ENCODE results near the gene CXCR2.
A peak's percentile ranks its signal among the peaks of the same experiment; 100 is the strongest.
"Not testable (repeated sequence)": the region's sequence is repeated elsewhere in the genome, so short reads cannot be mapped to it uniquely, and the experiment has no call there.

Gene CXCR2

GRCh38 chr2:218125626-218126080 is at the start of gene CXCR2:
TSS of gene CXCR2 (plus strand) at chr2:218126028. CDS start at chr2:218134802, 8,774 bp downstream.
- no peak for DNase-seq

GRCh38 chr2:218077464-218078216 is 48.2 kb upstream of the CXCR2 start:
- no peak for DNase-seq

DNA sequence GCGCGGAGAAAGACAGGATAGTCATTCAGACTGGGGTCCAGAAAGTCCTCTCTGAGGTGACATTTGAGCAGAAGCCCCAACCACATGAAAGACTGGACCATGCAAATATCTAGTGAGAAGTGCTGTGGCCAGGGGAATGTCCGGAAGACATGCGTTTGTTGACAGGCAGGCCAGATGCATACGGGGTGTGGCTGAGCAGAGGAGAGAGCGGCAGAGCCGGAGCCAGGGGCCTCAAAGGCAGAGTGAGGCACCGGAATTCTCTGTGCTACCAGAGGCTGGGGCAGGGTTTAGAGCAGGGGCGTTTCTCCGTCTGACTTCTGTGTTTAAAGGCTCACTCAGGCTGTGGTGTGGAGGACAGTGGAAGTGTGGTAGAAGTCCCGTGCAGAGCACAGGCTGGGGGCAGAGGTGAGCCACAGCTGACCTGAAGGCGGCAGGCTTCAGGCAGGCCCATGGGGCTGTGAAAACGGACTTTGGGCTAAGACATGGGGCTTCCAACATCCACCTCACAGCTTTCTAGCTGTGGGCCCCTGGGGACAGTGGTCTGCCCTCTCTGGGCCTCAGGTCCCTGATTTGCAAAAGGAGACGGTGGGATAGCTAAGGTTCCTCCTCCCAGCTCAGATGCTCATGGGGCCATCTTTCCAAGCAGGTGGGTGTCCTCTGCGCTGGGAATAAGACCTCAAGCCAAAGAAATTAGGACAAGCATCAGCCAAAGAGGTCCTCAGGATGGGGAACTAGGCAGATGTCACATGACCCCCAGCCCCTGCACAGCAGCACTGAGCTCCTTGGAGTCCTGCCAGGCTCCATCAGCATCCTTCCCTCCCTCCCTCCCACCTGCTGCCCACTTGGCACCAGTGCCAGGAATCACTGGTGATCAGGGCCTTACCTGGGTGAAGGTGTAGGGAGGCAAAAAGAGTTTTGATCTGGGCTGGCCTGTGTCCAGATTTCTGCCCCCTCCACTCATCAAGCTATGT is 45.6 kb upstream of the CXCR2 start:
- no peak for DNase-seq

GRCh38 chr2:218081063-218081462 is 44.8 kb upstream of the CXCR2 start:
- DNase-seq: no peak

GRCh38 chr2:218081695-218082094 is 44.1 kb upstream of the CXCR2 start:
- DNase-seq: no peak

DNA sequence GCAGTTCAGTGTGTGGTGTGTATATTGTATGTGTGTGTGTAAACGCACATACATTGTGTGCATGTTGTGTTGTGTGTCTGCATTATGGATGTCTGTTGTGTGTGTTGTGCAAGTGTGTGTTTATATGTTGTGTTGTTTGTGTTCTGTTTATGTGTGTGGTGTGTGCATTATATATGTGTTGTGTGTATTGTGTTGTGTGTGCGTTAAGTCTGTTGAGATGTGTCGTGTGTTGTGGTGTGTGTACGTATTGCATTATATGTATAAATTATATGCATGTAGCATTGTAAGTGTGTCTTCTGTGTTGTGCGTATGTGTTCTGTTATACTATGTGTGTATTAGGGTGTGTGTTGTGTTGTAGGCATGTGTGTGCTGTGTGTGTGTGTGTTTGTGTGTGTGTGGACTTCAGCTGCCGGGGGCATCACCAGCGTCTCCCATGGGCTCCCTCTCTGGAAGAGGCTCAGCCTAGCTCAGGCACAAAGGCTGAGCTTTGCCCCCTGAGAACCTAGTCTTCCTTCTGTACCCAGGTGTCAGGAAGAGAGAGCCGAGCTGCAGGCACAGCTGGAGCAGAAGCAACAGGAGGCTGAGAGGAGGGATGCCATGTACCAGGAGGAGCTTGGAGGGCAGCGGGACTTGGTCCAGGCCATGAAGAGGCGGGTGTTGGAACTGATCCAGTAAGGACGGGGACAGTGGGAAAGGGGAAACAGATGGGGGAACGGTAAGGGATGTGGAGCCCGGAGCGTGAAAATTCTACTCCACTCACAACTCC is 43.1 kb upstream of the CXCR2 start:
- DNase-seq: peak; percentile 6

DNA sequence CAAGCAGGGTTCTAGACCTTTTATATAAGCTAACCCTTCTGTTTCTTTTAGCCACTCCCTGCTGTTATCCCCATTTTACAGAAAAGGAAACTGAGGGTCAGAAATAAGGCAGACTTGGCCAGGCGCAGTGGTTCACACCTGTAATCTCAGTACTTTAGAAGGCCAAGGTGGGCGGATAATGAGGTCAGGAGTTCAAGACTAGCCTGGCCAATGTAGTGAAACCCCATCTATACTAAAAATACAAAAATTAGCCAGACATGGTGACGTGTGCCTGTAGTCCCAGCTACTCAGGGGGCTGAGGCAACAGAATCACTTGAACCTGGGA is 42.5 kb upstream of the CXCR2 start:
- no peak for DNase-seq

DNA sequence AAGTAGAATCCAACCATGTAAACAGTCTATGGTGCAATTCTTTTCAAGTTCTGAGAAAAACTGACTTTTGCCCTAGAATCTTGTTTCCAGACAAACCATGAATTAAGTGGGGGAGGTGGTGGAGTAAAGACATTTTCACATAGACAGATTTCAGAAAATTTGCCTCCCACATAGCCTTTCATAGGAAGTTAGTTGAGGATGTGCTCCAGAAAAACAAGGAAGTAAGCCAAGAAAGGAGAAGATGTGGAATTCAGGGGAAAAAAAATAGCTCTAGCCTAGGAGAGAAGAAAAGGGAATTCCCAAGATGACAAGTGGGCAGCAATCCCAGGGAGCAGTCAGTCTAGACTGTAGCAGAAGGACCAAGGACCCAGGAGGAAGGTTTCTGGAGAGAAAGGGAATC is 39.4 kb upstream of the CXCR2 start:
- no peak for DNase-seq

DNA sequence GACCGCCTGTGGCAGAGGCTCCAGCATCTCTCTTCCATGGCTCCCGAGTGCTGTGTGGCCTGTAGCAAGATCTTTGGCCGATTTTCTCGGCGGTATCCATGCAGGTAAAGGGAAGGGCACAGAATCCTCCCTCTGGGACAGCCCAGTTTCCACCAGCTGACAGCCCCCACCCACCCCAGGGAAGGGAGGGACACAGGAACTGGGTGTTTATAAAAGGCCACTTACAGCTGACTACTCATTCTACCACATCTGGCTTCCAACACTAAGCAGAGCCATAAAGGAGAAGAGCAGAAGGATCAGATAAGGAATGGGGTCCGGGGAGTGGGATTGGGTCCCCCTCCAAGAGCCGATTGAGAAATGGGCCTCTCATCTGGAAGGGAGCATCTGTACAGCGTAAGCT is 36.6 kb upstream of the CXCR2 start:
- DNase-seq: no peak

GRCh38 chr2:218091746-218092145 is 34.1 kb upstream of the CXCR2 start:
- DNase-seq: no peak

GRCh38 chr2:218093879-218094278 is 31.9 kb upstream of the CXCR2 start:
- no peak for DNase-seq

DNA sequence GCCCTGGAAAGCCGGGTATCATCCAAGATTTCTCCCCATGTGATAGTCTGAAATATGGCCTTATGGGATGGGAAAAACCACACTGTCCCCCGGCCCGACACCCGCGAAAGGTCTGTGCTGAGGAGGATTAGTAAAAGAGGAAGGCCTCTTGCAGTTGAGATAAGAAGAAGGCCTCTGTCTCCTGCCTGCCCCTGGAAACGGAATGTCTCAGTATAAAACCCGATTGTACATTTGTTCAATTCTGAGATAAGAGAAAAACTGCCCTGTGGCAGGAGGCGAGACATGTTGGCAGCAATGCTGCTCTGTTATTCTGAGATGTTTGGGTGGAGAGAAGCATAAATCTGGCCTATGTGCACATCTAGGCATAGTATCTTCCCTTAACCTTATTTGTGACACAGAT is 30.0 kb upstream of the CXCR2 start:
- no peak for DNase-seq

DNA sequence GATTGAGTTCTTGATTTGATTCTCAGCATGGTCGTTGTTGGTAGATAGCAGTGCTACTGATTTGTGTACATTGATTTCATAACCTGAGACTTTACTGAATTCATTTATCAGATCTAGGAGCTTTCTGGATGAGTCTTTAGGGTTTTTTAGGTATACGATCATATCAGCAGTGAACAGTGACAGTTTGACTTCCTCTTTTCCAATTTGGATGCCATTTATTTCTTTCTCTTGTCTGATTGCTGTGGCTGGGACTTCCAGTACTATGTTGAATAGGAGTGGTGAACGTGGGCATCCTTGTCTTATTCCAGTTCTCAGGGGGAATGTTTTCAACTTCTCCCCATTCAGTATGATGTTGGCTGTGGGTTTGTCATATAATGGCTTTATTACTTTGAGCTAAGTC is 27.9 kb upstream of the CXCR2 start:
- DNase-seq: no peak

GRCh38 chr2:218108834-218109233 is 17.0 kb upstream of the CXCR2 start:
- DNase-seq: not testable (repeated sequence)

DNA sequence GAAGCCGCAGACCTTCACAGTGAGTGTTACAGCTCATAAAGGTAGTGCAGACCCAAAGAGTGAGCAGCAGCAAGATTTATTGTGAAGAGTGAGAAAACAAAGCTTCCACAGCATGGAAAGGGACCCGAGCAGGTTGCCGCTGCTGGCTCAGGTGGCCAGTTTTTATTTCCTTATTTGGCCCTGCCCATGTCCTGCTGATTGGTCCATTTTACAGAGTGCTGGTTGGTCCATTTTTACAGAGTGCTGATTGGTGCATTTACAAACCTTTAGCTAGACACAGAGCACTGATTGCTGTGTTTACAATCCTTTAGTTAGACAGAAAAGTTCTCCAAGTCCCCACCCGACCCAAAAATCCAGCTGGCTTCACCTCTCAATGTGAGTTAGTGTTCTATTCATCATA is 4.0 kb upstream of the CXCR2 start:
- DNase-seq: not testable (repeated sequence)

GRCh38 chr2:218122286-218122685 is 3.5 kb upstream of the CXCR2 start:
- DNase-seq: not testable (repeated sequence)

DNA sequence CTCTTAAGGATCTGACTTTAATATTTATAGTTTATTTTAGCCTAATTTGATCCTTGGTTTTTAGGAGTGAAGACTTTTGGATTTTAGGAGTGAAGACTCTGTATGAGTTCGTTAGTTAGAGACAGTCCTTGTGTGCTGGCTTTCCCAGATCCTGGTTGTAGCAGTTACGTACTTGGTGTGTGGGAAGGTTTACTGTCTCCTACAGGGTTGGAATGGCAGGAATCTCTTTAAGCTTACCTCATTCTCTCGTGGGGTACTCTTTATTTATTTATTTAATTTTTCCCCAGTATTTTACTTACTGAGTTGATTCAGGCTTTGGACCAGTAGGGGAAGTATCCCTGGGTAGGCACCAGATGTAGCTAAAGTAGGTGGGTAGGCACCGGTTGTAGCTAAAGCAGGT is 1.8 kb upstream of the CXCR2 start:
- no peak for DNase-seq

GRCh38 chr2:218125095-218125494 is 733 bp upstream of the CXCR2 start:
- no peak for DNase-seq

GRCh38 chr2:218127929-218128455 is 2.2 kb downstream of the CXCR2 start:
- no peak for DNase-seq

- DNase-seq: no peak
Observed at GRCh38 chr2:218128781-218129457, 3.1 kb downstream of the CXCR2 start.

GRCh38 chr2:218129458-218130135 is 3.8 kb downstream of the CXCR2 start:
- DNase-seq: no peak

- DNase-seq: no peak
Observed at GRCh38 chr2:218130377-218130776, 4.5 kb downstream of the CXCR2 start.

Data from DMS53 (cell line).